HPDE6-E6E7 (cell line): ENCODE measurements around the gene REPS2.

Experiments
- DNase-seq: peaks from one replicate; pipeline ENCODE4 v3.0.0; 2011; ENCODE audit warnings: missing footprints; ENCODE audit errors: extremely low spot score

REPS2 gene

GRCh38 chrX:17000751-17001150, 54.3 kb downstream of the REPS2 start:
- DNase-seq = no peak

GRCh38 chrX:17005712-17006368, 59.4 kb downstream of the REPS2 start:
- DNase-seq = no peak

- DNase-seq = no peak
These were observed 60.8 kb downstream of the REPS2 start for GRCh38 chrX:17007134-17007768.

GRCh38 chrX:17009856-17010625, 63.6 kb downstream of the REPS2 start:
- DNase-seq = no peak

GRCh38 chrX:17012465-17012864, 66.0 kb downstream of the REPS2 start:
- DNase-seq = no peak

- DNase-seq = no peak
These were observed 67.8 kb downstream of the REPS2 start for GRCh38 chrX:17014216-17014615.

GRCh38 chrX:17017134-17017533, 70.7 kb downstream of the REPS2 start:
- no peak for DNase-seq

- no peak for DNase-seq
These were observed 73.9 kb downstream of the REPS2 start for GRCh38 chrX:17020356-17020755.

- no peak for DNase-seq
These were observed 74.7 kb downstream of the REPS2 start for GRCh38 chrX:17020851-17021821.

- no peak for DNase-seq
These were observed 75.6 kb downstream of the REPS2 start for GRCh38 chrX:17021851-17022604.

- no peak for DNase-seq
These were observed 77.2 kb downstream of the REPS2 start for GRCh38 chrX:17023661-17024060.

GRCh38 chrX:17024886-17025285, 78.4 kb downstream of the REPS2 start:
- no peak for DNase-seq

- no peak for DNase-seq
These were observed 79.3 kb downstream of the REPS2 start for GRCh38 chrX:17025621-17026302.

GRCh38 chrX:17027931-17028330, 81.5 kb downstream of the REPS2 start:
- no peak for DNase-seq

GRCh38 chrX:17028356-17028755, 81.9 kb downstream of the REPS2 start:
- no peak for DNase-seq

- DNase-seq = no peak
These were observed 83.6 kb downstream of the REPS2 start for GRCh38 chrX:17030092-17030491.

GRCh38 chrX:17030580-17031270, 84.3 kb downstream of the REPS2 start:
- no peak for DNase-seq

- no peak for DNase-seq
These were observed 85.4 kb downstream of the REPS2 start for GRCh38 chrX:17031827-17032226.

GRCh38 chrX:17032351-17032750, 85.9 kb downstream of the REPS2 start:
- DNase-seq = peak; percentile 33

GRCh38 chrX:17033225-17033624, 86.8 kb downstream of the REPS2 start:
- no peak for DNase-seq
